KBM-7 (cell line): ENCODE results near the gene POU6F2.

Experiments
- DNase-seq: peaks from one replicate; pipeline ENCODE4 v3.0.0-alpha.2; 2015
- in situ Hi-C: fragments of 300-500 bp; cut with MboI; formaldehyde crosslinking; loops from 2 replicates; pipeline ENCODE4 v1.14.3; 2020; ENCODE audit warnings: low sequenced_read_pairs, low pct_unique_long_range_greater_than_20kb, mixed read lengths

Gene POU6F2

DNA sequence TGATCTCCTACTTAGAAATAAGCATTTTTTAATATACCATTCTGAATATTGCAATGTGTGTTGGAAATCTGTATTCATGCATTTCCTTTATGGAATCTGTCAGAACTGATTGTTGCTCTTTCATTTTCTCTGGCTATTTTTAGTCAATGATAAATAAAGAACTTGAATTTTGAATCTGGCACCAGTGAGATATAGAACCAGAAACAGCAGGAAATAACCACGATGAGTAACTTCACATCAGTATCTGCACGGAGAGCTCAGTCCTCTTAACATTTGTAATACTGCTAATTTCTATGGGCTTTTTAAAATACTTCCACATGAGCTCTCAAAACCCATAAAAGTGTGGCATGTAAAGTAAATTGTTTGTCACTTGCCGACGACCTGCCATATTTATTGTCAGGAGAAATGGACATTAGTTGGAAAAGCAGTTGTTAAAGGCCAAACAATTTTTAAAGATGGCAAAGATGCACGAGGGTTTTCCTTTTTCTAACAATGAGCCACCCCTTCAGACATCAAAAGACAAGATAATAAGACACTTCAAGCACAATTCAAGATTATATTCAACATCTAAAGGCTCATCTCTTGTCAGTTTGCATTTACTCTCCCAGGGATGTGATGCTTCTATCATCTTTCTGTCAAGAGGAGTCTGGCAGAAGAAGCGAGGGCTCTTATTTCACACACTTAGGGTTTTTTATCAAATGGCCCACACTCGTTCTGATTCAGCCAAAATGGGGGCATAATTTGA lies 118.3 kb downstream of the POU6F2 start:
- in situ Hi-C loops, result no loop called here
- no peak for DNase-seq

DNA sequence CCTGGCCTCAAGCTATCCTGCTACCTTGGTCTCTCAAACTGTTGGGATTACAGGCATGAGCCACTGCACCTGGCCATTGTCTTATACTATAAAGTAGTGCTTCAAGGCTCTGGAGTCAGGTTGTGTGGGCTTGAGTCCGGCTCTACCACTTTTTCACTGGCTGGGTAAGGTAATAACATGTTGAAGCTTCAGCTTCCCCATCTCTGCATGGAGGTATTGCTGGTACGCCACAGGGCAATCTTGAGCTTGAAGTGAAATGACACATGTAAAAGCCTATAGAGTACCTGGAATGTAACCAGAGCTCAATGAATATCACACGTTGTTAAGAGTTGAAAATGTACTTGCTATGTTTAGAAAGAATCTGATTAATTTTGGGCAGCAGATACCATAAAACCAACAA lies 120.8 kb downstream of the POU6F2 start:
- no peak for DNase-seq
- in situ Hi-C loops, result no loop called here

DNA sequence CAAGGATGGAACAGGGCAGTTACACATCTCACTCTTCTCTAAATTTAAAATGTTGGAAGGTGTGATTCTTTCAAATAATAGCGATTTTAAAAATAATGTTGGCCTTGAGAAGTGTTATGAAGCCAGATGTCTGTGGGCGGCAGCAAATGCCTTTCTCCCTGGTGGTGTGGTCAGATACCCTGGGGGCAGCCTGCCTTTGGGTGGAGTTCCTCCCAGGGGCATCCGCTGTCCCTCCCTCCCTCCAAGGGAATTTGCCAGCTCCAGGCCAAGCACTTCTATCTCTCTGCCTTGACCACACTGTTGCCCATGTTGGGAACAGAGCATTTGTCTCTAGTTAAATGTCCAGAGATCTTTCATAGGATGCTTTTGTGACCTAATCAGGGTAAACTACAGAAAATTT lies 121.4 kb downstream of the POU6F2 start:
- DNase-seq, result no peak
- in situ Hi-C loops, result no loop called here

DNA sequence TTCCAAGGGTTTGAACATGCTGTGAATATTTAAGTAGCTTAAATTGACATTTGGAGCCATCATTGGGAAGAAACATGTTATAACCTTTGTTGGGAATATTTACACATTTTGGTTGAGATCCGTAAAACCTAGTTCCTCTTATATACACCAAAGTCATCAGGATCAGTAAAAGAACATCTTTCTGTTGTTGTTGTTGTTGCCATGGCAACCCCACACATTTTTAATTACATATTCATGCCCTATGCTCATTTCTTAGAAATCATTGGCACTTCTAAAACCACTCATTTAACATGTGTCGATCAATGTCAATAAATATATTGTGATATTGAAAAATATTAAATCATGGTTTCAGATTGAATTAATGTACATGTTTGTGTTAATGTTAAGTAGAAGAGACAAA lies 122.6 kb downstream of the POU6F2 start:
- DNase-seq, result no peak
- in situ Hi-C loops, result no loop called here

DNA sequence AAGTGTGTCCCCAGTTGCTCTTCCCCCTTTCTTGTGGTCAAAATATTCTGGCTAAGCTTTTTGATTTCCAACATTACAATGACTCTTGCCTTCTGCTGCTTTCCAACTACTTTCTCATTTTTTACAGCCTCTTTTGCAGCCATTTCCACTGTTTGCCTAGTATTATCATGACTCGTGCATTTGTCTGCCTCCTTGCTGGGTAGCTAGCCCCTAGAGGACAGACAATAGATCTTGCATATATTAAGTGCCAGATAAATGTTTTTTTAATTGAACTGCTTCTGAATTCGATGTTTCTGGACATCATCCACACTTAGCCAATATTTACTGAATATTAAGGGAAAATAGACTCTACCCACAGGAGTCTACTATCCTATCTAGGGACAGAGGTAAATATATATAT lies 124.5 kb downstream of the POU6F2 start:
- in situ Hi-C loops, result no loop called here
- no peak for DNase-seq

DNA sequence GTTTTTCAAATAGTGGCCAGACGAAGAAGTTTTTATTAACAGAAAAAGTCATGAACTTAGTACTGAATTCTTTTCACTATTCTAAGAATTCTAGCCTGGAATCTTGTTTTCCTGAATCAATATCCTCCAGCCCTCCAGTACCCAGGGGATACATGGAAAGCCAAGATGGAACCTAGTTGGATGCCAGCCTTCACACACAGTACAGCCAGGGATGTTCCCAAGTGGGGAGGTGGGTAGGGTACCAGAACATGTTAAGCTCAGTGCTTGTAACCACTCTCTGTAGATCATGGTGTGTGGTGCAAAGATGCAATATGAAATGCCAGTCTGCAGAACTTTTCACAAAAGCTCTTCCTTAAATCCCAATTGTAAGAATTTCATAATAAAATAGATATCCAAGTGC lies 128.0 kb downstream of the POU6F2 start:
- DNase-seq, result no peak
- in situ Hi-C loops, result no loop called here

DNA sequence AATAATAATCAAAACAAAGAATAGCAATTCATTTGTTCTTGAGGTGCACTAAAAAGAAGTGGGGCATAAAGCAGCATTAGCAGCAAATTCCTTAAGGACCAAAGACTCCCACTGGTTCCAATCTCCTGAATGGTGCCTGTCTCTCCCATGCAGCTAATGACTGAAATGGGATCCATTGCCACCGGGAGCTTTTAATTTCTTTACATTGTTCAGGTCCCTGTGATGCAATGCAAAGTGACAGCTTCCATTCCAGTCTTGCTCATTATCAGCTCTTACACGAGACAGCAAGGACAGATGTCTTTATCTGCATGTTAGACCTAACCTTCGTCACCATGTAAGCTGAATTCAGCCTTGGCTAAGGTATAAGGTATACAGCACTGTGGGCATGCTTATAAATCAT lies 148.1 kb downstream of the POU6F2 start:
- no peak for DNase-seq
- in situ Hi-C loops, result no loop called here

DNA sequence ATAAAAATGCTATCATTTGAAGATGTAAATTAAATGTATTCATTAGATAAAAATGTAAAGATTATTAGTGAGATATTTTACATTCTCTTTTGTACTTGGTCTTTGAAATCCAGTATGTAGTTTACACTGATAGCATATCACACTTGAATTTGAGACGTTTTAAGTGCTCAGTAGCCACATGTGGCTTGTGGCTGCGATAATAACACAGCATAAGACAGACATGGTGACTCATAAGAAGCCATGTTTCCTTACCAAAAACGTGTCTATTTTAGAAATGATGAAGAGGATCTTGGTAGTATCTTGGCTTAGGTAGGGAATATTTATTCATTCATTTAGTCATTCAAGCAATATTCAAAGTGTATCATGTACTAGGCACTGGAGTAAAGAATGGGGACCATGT lies 149.3 kb downstream of the POU6F2 start:
- in situ Hi-C loops, result no loop called here
- DNase-seq, result no peak

DNA sequence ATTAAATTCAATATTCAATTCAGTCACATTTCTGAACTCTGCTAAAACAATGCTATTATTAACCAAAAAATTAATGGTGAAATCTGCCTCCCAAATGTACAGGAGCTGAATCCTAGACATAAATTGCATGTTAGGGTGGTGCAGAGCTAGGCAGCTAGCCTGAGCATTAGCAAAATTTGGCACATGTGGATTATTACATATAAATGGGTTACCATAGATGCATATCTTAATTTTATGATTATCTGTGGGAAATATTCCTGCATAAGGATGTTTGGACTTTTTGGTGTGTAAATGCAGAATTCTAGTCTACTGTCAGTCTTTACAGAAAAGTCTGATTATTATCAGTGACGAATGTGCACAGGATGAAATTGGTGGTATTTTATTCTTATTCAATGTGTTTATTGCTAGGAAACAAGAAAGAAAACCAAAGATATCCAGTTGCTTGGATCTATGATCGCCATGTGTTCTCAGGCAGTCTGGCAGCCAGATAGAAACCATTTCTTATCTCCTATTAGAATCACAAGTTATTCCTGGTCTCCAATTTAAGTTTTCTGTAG lies 150.7 kb downstream of the POU6F2 start:
- DNase-seq, result no peak
- in situ Hi-C loops, result no loop called here

DNA sequence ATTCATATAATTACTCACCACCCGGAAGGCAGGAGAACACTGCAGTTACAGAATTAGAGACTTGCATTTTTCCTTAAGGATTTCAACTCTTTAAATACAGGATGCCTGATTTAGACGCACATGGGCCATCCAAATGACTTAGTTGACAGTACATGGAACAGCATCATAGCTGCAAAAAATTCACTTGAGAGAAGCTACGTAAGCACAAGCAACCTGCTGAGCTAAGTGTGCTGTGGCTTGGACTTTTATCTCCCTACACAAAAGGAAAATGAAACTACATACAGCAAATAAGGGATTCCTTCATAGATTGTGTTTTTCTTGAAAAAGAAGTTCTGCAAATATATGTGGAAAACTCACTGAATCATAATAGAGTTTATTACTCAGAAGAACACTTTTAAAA lies 152.6 kb downstream of the POU6F2 start:
- in situ Hi-C loops, result no loop called here
- DNase-seq, result no peak

DNA sequence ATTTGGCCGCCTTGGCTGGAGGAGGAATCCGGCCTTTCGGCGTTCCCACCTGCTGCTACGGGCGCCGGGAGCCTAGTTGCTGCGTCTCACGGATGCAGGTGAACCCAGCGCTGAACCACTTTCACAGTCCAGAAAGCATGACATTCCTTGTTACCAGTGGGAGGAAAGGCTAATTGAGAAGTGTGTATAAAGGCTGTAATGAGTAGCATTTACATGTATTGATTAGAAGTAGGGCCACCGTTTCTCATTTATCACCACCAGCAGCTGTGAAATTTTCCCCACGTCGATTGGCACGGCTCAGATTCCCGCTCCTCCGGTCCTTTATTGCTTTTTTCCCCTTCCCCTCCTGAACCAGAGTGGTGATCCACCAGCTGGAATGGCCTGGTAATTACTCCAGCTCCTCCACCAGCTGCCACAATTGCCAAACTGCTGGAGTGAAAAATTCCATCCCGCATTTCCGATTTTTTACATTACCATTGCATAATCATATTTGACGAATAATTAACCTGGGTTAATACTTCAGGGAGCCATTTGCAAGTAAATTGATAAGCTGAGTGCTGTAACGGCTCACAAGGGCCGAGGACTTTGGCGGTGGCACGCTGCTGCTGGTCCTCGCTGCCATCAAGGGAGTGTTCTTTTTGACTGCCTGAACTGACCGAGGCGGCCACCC lies 153.3 kb downstream of the POU6F2 start:
- in situ Hi-C loops, result no loop called here
- DNase-seq, result no peak

DNA sequence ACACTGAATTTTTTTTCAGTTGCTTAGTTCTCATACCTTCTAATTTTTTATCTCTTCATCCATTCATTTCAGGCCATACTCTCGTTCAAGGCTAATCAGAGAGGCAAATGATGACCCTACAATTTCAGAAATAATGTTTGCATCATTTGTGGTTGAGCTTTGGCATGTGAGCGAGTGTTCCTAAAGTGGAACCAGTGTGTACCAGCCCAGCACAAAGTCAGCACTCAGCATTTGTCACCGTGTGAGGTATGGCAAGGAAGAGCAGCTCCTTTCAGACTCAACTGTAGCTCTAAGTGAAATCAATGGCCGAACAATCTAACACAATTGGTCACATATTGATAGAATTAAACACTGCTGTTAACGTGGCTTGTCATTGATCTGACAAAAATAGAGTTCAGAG lies 154.6 kb downstream of the POU6F2 start:
- in situ Hi-C loops, result no loop called here
- no peak for DNase-seq

DNA sequence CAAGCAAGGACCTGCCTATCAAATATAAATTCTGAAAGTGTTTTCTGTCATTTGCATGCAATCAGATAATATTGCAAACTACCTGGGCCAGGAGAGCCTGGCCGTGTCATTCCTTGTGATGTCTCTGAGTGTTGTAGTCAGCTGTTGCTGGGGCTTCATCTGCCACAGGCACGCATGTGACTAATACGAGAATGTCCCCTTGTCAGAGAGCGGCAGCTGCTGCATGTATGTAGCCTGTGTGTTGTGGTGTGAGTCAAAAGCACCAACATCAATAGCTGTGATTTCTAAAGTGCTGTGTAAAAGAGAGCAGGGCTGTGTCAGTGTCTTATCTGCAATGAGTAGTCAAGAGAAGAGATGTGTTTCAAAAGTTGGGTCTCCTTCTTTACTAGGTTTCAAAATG lies 155.4 kb downstream of the POU6F2 start:
- in situ Hi-C loops, result no loop called here
- no peak for DNase-seq

DNA sequence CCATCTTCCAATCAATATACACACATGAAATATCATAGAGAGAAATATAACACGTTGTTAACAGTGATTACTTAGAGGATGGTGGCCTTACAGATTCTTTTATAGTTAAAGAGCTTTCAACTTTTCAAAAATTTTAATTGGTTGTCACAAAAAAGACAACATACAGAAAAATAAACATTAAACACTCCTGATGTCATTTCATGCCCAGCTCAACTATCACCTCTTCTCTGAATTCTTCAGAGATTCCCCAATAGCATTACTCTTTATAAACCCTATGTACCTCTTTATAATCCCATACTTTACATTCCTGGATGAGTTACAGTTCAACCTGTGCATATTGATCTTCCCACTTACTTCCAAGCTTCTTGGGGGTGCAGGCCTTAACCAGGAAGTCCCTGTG lies 159.8 kb downstream of the POU6F2 start:
- in situ Hi-C loops, result no loop called here
- no peak for DNase-seq

DNA sequence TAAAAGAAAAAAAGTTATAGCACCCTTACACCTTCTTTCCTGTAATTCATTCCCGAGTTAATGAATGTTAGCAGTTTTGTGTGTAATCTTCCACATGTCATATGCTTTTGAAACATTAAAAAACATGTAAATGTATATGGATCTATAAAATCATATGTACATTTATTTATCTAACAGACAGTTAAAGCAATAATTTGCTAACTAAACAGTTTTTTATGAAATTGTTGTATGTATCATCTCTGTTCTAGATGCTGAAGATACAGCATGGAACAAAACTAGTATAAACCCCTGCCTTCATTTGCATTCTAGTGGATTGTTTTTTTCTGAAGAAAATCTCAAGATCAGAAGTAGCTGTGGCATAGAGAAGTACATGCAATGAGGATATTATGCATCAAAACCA lies 165.0 kb downstream of the POU6F2 start:
- in situ Hi-C loops, result no loop called here
- DNase-seq, result no peak

DNA sequence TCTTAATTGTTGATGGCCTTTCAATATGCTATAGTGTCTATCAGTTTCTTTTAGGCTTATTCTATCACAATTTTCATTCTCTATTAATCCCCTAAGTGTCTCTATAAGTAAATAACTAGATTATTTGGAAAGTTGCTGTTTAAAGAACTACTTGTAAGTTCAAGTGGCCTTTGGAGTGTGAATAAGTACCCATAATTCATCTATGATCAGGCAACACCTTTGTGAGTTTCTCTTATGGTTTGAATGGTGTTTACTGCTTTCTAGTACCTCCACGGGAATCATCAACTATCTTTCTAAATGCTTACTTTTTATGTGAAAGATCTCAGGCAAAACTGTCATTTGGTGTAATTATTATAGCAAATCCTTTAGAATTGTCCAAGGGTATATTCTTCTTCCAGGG lies 166.7 kb downstream of the POU6F2 start:
- in situ Hi-C loops, result no loop called here
- DNase-seq, result no peak

DNA sequence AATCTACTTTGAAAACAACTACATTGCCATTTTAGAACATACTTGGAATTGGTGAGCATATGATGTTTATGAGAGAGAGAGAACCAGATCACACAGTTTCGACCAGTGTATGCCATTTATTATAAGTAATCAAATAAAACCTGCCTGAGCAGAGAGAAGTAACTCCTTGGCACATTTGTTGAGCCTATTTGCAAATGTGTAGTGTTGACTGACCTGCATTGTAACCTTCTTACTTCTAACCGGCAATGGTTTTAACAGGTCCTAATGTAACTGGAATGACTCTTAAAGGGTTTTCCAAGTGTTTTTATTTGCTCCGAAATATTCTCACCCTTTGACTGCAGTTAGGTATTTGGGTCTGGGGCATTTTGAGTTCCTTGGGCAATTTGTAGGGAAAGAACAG lies 167.6 kb downstream of the POU6F2 start:
- no peak for DNase-seq
- in situ Hi-C loops, result no loop called here

DNA sequence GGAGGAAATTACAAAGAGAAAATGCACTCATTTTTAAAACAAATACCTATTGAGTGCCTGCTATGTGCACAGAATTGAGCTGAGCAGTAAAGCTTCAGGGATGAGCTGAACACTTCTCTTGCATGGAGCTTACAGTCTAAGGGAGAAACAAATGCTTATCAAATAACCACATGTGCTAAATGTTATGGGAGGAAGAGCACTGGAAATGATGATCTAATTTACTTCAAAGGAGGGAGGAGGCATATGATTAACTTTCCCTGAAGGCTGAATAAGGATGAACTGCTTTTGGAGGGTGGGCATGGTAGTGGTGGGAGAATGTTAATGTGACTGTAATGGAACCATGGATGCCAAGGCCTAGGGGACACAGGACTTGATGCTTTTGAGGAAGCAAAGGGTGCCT lies 168.2 kb downstream of the POU6F2 start:
- DNase-seq, result no peak
- in situ Hi-C loops, result no loop called here

DNA sequence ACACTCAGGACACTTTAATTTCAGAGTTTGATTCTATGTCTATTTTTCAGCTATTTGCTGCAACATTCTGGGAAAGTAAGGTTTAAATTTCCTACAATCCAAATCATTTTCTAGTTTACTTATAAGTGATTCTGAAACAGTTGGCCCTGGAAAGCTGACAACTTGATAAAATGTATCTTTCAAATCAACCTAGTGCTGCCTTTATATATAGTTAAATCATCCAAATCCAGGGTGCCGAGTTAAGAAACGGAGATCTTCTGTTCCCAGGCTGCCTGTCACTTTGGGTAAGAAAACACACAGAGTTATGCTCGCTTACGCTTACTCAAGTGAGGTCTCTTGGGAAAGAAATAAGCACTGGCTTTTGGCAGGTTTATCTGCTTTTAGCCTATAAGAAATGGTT lies 175.0 kb downstream of the POU6F2 start:
- DNase-seq, result no peak
- in situ Hi-C loops, result no loop called here

DNA sequence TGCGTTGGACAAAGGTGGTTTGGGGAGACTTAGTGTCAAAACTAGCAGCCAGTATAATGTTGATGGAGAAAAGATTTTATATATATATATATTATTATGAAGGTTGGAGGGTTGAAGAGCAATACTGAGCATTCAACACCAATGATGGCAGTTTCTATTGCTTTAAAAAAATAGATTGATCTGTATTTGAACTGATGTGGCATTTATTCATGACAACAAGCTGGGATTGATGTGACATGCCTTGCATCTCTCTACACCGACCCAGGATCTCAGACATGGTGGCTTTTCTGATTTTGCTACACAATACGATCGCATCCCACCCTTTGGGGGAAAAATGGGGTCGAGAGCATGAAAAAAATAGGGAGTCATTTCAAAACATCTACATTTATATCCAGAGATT lies 175.4 kb downstream of the POU6F2 start:
- in situ Hi-C loops, result no loop called here
- DNase-seq, result no peak

DNA sequence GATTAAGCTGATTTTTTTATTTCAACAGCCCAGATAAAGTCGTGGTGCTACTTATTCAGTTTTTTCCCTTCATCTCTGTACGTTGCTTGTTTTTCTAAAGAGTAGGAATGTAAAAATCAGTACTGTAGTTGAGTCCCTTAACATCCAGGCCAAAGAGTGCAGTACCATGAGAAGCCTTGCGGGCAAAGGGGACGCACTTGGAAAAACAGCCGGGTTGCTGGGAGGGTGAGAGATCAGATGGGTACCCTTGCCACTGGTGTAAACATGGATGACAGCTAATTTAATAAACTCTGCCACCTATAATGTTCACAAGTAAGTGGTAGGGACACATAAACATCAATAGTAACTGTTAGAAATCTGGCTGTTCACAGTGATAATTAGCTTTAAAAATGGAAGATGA lies 175.9 kb downstream of the POU6F2 start:
- no peak for DNase-seq
- in situ Hi-C loops, result no loop called here
